HG03558 (cell line): ENCODE data around the gene ASIC4.

ENCODE experiments used
- ATAC-seq: cut with Tn5 transposase; IDR thresholded peaks from one replicate; pipeline ENCODE4 v1.9.1; 2021; ENCODE audit warnings: moderate number of reproducible peaks; ENCODE audit not compliant: unreplicated experiment; ENCODE audit errors: extremely low read depth

The ASIC4 gene

DNA sequence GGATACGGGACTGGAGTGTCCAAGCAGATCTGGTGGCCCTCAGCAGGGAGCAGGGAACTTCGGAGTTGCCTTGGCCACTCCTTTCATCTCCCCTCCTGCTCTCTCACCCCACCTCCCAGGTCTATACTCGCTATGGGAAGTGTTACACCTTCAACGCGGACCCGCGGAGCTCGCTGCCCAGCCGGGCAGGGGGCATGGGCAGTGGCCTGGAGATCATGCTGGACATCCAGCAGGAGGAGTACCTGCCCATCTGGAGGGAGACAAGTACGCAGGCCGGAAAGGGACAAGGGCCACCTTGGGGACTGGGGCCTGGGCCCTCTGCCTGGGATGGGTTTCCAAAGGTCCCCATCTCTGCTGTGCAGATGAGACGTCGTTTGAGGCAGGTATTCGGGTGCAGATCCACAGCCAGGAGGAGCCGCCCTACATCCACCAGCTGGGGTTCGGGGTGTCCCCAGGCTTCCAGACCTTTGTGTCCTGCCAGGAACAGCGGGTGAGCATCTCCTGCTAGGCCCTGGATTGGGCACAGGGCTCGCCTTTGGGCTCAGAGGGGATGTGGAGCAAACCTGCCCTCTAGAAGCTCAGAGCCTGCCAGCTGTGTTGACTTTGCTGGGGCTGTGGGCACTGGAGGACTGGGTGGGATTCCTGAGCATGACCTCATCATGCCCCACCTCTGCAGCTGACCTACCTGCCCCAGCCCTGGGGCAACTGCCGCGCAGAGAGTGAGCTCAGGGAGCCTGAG, 17.5 kb downstream of the ASIC4 start:
- ATAC-seq = no peak

DNA sequence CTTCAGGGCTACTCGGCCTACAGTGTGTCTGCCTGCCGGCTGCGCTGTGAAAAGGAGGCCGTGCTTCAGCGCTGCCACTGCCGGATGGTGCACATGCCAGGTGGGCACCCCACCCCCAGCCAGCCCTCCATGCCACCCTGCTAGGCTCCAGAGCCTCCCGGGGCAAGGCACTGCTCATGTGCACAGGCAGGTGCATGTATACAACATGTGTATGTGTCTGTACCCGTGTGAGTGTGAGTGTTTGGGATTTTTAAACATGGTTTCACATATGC, 18.0 kb downstream of the ASIC4 start:
- no peak for ATAC-seq

DNA sequence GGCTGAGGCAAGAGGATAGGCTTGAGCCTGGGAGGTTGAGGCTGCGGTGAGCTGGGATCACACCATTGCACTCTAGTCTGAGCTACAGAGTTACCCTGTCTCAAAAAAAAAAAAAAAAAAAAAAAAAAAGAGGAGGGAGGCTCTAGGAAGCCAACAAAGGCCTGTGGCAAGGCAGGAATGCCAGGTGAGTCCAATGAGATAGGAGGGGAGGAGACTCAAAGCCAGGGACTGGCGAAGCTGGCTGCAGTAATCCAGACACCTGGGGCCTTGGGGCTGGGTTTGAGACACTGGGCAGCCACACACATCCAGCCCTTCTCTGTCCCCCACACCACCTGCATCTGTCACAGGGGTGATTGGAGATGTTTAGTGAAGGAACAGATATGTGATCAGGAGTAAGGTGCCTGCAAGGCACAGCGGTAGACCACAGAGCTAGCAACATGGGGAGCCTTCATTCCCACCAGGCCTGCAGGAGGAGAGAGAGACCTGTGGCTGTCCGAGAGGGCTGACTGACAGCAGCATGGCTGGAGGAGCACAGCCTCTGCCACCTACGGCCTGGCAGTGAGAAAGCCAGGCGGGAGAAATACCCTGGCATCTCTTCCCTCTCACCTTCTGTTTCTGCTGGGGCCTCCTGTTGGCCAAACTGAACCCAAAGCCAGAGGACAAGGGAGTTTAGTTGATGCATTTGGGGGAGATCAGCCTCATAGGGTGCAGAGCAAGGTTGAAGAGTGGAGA, 19.8 kb downstream of the ASIC4 start:
- no peak for ATAC-seq

DNA sequence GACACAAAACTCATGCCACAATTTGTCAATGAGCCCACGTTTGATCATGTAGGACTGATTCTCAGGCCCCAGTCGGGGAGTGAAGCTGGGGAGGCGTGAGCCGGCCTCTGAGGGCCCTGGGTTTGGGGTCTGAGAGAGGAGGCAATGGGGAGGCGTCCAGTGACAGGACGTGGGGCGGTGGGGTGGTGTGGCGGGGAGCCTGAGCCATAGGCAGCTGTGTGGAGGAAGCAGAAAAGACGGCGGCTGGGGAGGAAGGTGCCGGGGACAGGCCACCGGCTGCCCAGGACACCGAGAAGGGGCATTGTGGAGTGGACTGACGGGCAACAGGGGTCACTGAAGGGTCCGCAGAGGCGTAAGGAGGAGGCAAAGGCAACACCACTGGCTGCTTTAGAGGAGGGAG, 22.1 kb downstream of the ASIC4 start:
- no peak for ATAC-seq

DNA sequence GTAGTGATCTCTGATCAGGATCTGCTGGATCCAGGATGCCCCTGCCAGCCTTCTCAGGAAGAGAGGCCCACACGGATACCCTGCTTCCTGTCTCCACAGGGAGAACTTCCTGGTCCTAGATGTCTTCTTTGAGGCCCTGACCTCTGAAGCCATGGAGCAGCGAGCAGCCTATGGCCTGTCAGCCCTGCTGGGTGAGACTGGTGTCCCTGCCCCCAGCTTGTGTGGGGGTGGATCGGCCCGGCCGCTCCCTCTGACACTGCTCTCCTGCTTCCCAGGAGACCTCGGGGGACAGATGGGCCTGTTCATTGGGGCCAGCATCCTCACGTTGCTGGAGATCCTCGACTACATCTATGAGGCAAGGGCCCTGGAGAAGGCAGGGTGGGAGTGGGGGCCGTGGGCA, 22.7 kb downstream of the ASIC4 start:
- ATAC-seq = no peak

DNA sequence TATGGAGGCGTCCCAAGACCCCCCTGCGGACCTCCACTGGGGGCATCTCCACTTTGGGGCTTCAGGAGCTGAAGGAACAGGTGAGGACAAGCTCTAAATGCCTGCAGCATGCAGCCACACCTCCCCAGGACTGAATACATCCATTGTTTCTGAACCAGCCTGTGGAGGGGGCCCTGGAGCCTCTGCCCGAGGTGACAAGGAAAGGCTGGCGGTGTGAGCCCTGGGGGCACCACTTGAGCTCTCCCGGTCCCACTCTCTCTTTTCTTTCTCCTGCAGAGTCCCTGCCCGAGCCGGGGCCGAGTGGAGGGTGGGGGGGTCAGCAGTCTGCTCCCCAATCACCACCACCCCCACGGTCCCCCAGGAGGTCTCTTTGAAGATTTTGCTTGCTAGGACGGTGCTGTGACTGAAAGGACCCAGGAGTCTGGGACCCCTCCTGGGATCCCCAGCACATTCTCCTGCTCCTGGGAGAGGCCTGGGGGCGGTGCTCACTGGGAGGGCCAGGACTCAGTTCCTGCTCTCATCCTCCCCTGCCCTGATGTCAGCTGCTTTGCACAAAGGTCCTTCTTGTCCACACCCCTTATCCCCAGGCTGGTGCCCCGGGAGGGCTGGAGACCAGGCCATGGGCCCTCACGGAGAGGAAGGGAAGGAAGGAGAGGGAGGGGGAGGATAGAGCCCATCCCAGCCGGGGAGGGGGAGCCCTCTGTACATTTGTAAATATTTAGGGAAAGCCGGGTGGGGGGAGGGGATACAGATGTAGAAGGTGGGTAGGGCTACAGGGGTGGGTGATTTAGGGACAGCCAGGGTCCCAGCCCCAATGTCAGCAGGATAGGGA, 23.6 kb downstream of the ASIC4 start:
- no peak for ATAC-seq

DNA sequence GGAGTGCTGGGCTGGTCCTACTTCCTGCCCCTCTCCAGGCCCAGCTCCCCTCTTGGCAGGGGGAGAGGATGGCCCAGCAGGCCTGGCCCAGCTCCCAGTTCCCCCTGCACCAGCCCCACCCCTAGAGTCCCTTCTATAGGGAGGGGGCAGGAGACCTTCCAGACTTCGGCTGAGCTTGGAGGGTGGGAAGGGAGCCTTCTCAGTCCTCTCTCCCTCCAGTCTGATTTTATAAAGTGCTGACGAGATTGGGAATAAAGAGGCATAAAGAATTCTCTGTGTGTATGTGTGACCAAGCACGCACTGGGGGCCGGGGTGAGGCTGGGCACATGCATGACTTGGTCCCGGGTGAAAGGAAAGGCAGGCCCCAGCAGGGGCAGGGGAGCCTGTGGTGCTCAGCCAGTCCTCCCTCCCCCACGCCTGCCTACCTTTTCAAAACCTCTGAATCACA, 24.2 kb downstream of the ASIC4 start:
- no peak for ATAC-seq

DNA sequence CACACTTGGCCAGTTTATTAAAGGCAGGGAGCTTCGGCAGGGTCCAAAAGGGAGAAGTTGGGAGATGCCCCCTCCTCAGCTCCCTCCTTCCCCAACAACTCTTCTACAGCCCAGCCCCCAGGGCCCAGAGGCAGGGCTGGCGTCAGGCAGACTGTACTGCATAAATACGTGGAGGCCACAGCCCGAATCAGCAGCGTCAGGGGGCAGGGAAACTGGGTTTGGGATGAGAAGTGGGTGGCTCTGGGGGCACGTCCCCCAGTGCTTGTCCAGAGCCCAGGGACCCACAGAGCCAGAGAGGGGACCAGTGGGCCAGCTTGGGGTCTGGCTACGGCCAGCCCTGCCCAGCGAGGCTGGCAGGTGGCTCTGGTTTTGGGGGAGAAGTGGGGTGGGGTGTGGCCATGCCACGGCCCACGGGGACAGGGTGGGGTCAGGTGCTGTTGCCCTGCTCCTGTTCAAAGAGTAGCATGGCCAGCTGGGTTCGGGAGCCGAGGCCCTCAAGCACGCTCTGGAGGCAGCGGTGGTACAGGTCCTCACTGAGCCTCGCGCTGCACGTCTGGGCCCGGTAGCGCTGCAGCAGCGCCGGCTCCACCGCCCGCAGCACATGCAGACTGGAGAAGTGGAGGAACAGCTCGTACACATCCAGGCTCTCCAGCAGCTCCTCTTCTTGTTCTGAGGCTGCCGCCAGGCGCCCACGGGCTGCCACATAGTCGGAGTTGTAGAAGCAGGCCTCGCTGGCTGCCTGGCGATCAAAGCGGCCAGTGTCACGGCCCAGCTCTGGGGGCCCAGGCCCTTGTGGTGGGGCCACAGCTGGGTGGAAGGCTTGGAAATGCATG, 24.9 kb downstream of the ASIC4 start:
- ATAC-seq = no peak

DNA sequence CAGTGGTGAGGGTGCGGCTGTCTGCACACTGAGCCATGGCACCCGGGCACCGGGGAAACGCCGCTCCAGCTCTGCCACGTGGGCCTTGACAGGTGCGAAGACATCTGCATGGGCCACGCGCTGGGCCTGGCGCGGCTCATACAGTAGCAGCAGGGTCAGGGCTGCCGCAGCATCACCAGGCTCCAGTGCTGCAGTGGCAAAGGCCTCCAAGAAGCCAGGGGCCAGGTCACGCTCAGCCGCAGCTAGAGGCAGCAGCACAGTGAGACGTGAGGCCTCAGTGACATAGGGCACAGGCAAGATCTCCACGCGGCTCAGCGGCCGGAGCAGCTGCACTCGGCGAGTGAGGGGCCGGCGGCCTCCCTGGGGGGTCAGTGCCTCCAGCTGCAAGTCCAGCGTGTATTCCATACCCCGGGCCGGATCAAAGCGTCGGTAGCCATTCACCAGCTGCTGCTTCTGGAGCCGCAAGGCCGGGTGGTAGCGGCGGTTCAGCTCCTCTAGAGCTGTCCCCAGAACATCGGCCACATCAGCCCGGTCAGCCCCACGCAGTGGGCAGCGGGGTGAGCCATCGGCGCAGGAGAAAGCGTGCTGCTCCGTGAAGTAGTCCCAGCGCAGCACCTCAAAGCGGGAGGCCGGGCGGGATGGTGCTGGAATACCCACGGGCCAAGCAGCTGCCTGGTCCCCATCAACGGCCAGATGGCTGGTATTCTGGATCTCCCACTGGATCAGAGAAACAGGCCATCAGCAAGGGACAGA, 25.8 kb downstream of the ASIC4 start:
- ATAC-seq = no peak

DNA sequence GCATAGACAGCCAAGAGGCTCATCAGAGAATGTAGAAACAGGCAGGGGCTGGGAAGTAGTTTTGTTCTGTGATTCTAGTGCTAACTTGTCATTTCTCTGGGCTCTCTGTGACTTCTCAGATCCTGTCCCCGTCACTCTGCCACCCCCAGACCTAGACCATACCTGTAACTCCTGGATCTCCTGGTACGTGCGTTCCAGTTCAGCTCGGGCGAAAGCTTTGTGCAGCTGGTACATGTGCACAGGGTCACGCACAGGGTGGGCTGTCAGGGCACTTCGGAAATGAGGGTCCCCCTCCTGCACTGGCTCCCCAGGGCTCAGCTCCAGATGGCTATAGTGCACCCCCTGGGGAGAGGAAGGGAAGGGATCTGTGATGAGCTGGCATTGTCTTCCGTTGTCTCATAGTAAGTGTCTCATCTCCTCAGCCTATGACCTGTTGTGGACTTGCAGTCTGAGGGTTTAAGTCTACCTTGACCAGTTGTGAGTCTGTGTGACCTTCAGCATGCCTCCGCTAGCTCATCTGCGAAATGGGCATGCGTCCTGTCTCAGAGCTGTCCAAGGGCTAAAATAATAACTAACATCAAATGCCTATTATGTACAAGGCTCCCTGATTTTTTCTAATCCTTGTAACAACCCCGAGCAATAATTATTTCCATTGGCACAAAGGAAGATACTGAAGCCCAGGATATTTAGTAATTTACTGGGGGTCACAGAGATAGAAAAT, 26.7 kb downstream of the ASIC4 start:
- no peak for ATAC-seq

DNA sequence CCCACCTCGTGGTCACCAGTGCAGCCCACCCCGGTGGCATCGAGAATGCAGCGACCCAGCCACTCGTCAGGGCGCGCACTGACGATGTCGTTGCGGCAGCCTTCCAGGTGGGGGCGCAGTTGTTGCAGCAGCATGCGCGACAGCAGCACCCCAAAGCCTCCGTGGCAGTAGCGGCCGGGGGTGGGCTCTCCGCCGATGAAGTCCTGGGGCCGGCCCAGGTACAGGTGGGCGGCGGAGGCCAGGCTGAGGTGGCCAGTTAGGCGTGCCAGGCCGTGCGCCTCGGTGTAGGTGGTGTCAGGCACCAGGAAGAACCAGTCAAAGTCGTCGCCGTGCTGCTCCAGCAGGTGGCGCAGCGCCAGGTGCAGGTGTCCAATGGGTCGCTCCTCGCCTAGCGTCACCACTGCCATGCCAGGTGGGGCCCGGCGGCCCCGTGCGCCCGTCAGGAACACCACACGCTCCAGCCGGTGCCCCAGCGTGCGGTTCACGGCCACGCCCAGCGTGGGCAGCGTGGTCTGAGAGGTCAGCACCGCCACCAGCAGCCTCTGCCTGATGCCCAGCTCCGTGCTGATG, 27.4 kb downstream of the ASIC4 start:
- peak; percentile 28 for ATAC-seq

DNA sequence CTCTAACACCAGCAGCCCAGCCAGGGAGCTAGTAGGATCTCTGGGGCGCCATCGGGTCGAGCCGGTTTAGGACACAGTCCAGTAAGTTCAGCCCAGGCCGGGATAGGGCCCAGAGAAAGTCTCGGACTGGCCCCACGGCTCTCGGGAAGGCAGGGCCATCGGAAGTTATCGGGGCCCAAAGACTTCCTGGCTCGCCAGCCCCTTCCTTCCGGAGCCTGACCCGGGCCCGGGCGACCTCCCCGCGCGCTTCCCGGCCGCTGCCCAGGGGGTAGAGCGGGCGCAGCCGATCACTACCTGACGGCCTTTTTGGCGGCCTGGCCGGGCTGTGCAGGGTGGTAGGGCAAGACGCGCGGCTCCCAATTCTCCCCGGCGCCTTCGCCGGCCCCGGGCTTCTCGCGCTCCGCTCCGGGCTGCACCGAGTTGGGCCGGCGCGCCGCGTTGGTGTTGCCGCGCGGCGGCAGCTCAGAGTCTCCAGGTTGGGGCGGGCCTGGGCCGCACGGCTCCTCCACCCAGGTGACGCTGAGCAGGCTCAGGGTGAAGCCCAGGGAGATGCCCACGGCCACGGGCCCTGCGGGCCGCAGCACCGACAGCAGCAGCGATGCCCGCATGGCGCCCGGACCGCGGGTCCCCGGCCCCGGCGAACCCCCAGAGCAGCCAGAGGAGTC, 28.8 kb downstream of the ASIC4 start:
- peak; percentile 18 for ATAC-seq

DNA sequence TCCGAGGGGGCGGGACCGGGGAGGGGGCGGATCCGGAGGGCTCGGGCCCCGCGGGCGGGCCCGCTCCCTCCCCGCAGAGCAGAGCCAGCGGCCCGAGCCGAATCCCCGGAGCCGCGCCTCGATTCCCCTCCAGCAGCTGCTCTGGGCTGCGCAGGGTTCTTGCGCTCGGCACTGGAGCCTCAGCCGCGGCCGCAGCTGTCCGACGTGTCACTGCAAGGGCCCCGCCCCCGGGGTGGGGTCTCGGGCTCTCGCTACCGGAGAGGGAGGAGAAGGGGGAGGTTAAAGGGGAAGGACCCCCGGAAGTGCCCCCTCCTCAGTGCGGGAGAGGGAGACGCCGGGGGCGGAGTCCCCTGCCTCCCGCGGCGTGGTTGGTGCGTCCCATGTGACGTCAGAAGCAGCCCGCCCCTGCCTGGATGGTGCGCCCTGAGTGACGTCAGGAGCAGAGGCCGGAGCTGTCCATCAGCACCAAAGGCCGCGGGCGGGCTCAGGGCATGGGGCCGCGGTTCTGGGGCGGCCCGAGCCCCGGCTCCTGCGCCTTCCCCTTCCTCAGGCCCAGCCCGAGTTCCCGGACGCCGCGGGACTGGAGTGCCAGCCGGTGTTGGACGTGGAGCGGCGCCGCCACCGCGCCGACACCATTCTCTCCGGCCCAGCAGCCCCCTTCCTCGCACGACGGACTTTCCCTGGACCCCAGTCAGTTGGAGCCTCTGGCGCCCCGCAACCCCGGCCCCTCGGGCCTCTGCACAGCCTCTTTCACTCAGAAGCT, 29.5 kb downstream of the ASIC4 start, which contains the start of the genes CHPF and TMEM198:
Gene CHPF (minus strand): TSS at position 214 of the 763 bp plus-strand sequence. CDS start 271 bp downstream, outside the sequence.
Gene TMEM198 (plus strand): TSS at position 433 of the 763 bp plus-strand sequence. CDS start 700 bp downstream, outside the sequence.
- ATAC-seq = peak; percentile 60

DNA sequence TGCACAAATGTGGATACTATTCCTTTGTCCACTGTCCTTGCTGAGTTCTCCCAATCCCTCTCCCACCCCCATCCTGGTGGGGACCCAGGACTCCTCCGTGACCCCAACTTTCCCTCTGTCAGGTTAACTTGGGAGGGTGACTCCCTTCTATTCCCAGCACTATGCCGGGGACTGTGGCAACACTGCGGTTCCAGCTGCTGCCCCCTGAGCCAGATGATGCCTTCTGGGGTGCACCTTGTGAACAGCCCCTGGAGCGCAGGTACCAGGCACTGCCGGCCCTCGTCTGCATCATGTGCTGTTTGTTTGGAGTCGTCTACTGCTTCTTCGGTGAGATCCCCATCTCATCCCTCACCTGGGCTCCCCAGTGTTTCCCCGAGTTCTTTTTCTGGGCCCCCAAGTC, 30.3 kb downstream of the ASIC4 start:
- ATAC-seq = no peak

DNA sequence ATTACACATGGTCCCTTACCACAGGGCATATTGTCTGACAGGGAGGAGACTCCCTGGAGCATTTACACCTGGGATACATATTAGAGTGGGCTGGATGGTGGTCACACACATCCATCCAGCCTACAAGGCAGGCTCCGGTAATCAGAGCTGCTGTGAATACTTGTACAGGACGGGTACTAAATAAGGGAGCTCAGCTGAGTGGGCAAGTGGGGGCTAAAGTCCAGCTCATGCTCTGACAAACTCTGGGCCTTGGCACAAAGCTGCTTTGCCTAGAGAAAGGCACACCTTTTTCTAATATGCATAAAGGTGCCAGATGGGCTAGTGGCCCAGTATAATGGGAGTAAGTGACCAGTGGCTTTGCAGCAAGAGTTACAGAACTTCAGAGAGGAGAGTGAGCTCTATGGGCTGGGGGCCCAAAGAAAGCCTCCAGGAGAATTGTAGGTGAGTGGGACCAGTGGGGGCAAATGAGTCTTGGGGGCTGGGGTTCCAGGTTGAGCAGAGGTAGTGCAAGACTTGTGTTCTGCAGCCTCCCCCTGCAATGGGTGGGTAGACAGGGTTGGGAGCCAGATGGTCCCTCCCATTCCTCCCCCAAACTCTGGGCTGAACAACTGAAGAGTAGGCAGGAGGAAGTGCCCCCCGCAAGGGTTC, 31.1 kb downstream of the ASIC4 start:
- ATAC-seq = no peak

DNA sequence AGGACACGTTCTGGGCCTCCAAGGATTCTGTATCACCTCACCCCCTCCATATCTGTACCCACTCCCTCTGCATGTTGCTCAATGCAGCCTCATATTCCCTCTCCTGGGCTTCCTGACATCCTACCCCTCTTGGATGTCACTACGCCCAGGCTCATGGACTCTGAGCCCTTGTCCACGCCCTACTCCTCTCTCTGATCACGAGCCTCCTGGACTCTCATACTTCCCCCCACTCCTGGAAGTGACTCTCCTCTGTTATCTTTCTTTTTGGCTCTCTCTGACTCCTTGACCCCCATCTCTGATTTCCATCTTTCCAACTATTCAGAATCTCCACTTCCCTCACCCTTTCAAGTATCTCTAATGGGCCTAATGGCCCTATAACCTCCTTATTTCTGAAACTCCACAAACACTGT, 31.7 kb downstream of the ASIC4 start:
- no peak for ATAC-seq

DNA sequence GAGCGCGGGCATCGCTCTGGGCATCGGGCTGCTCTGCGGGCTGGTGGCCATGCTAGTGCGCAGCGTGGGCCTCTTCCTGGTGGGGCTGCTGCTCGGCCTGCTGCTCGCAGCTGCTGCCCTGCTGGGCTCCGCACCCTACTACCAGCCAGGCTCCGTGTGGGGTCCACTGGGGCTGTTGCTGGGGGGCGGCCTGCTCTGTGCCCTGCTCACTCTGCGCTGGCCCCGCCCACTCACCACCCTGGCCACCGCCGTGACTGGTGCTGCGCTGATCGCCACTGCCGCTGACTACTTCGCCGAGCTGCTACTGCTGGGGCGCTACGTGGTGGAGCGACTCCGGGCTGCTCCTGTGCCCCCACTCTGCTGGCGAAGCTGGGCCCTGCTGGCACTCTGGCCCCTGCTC, 33.3 kb downstream of the ASIC4 start:
- ATAC-seq = no peak
